Endothelial cell of umbilical vein (primary cell): ENCODE results near the gene CAMTA1. TPM values are rescaled to one million over a fixed set of nuclear protein-coding genes. Genes with fewer than 3 reads are reported as not detected.

ENCODE experiments used
- BruUV-seq: library from RNA; stranded (reverse); fragments of 400-500 nt; replicated peaks from 2 replicates; lab custom pipeline; 2021; lab: Mats Ljungman, UMichigan
- CTCF ChIA-PET: fragments of 300-600, 350-600 bp; sonication (Branson Sonifier 250); formaldehyde crosslinking; loops from one replicate; lab custom pipeline; 2021; ENCODE audit warnings: antibody characterized with exemption, inconsistent platforms; lab: Charles Lee
- POLR2A ChIA-PET: fragments of 300-600, 350-600 bp; sonication (Branson Sonifier 250); formaldehyde crosslinking; loops from one replicate; lab custom pipeline; 2021; ENCODE audit warnings: antibody characterized with exemption, inconsistent platforms; lab: Charles Lee
- DNase-seq: peaks from one replicate; pipeline ENCODE4 v3.0.0-alpha.2; 2011; ENCODE audit warnings: low read depth, low spot score
- FAIRE-seq: peaks from 2 replicates; lab custom pipeline; 2011; peaks lifted over from hg19 to GRCh38; lab: Jason Lieb, UNC
- H2AFZ ChIP-seq: 2 replicates; pipeline ENCODE4 v1.6.0; 2012; ENCODE audit warnings: low read depth, low read length, control low read depth, inconsistent platforms
- H3K27ac ChIP-seq: 2 replicates; pipeline ENCODE4 v1.5.1; 2011; ENCODE audit warnings: low read depth, mild to moderate bottlenecking, control low read depth, low read length, moderate library complexity; ENCODE audit not compliant: insufficient read depth
- H3K27me3 ChIP-seq, 2 experiments: 2 replicates each; pipeline versions ENCODE4 v1.6.0 to v1.6.1; 2011; ENCODE audit warnings: low read length in 2 of 2, mixed read lengths in 1 of 2; ENCODE audit not compliant: control insufficient read depth in 2 of 2, insufficient read depth in 2 of 2
- H3K36me3 ChIP-seq, 2 experiments: 2 replicates in 1 of 2; 3 replicates in 1 of 2; pipeline ENCODE4 v1.5.1; 2011; ENCODE audit warnings: low read length in 2 of 2, mild to moderate bottlenecking in 1 of 2, moderate library complexity in 1 of 2; ENCODE audit not compliant: control insufficient read depth in 2 of 2, insufficient read depth in 2 of 2; ENCODE audit errors: extremely low read depth in 1 of 2
- H3K4me1 ChIP-seq: 3 replicates; pipeline ENCODE4 v1.5.1; 2011; ENCODE audit warnings: mild to moderate bottlenecking, low read length; ENCODE audit not compliant: control insufficient read depth, insufficient read depth; ENCODE audit errors: extremely low read depth
- H3K4me2 ChIP-seq: 2 replicates; pipeline ENCODE4 v1.6.1; 2011; ENCODE audit warnings: low read length, control low read depth, mixed read lengths; ENCODE audit not compliant: insufficient read depth
- H3K4me3 ChIP-seq, 3 experiments: fragments of 200-600 bp in 1 of 3; sonication (generic), shearing (Covaris generic) in 1 of 3; replicated peaks in 1 of 3; 2 replicates each; pipeline ENCODE4 v1.5.1; 2011 to 2016; ENCODE audit warnings: control low read depth in 3 of 3, low read length in 3 of 3, mild to moderate bottlenecking in 2 of 3, inconsistent platforms in 1 of 3, low read depth in 1 of 3, moderate library complexity in 1 of 3; ENCODE audit not compliant: insufficient read depth in 1 of 3
- H3K79me2 ChIP-seq: 2 replicates; pipeline ENCODE4 v1.6.0; 2012; ENCODE audit warnings: low read length, inconsistent platforms; ENCODE audit not compliant: control insufficient read depth, insufficient read depth
- H3K9ac ChIP-seq: replicated peaks from 2 replicates; pipeline ENCODE3; 2011; ENCODE audit warnings: low read length, control low read depth; ENCODE audit not compliant: insufficient read depth; ENCODE audit errors: extremely low read depth
- H3K9me1 ChIP-seq: replicated peaks from 3 replicates; pipeline ENCODE4 v1.6.0; 2011; ENCODE audit warnings: mild to moderate bottlenecking, low read length; ENCODE audit not compliant: control insufficient read depth, insufficient read depth; ENCODE audit errors: extremely low read depth
- H3K9me3 ChIP-seq: replicated peaks from 2 replicates; pipeline ENCODE4 v1.5.1; 2012; ENCODE audit warnings: low read length, inconsistent platforms; ENCODE audit not compliant: control insufficient read depth, insufficient read depth
- H4K20me1 ChIP-seq: replicated peaks from 2 replicates; pipeline ENCODE3; 2011; ENCODE audit warnings: mild to moderate bottlenecking, low read length; ENCODE audit not compliant: control insufficient read depth, insufficient read depth; ENCODE audit errors: extremely low read depth
- CTCF ChIP-seq, 2 donors: IDR thresholded peaks; 1 replicate in 1 of 2; 2 replicates in 1 of 2; pipeline ENCODE4 v1.5.1; 2011; ENCODE audit warnings: low read length in 2 of 2, mild to moderate bottlenecking in 2 of 2, moderate library complexity in 2 of 2, control low read depth in 1 of 2, inconsistent platforms in 1 of 2, low read depth in 1 of 2; ENCODE audit not compliant: insufficient read depth in 1 of 2; ENCODE audit errors: extremely low read depth in 1 of 2
- FOS ChIP-seq: IDR thresholded peaks from 2 replicates; pipeline ENCODE4 v1.6.1; 2011; ENCODE audit warnings: mild to moderate bottlenecking, low read length, moderate library complexity, borderline replicate concordance; ENCODE audit not compliant: insufficient read depth
- GATA2 ChIP-seq: IDR thresholded peaks from 2 replicates; pipeline ENCODE4 v1.7.0; 2011; ENCODE audit warnings: low read depth, mild to moderate bottlenecking, moderate library complexity, mixed read lengths, low read length; ENCODE audit not compliant: insufficient read length, insufficient read depth
- JUN ChIP-seq: IDR thresholded peaks from 2 replicates; pipeline ENCODE4 v1.6.1; 2011; ENCODE audit warnings: borderline replicate concordance, low read depth; ENCODE audit not compliant: insufficient read length, insufficient read depth
- MYC ChIP-seq: IDR thresholded peaks from one replicate; pipeline ENCODE4 v1.6.1; 2011; ENCODE audit warnings: mild to moderate bottlenecking, low read depth, low read length
- dilution Hi-C: fragments of 300-500 bp; cut with MboI; formaldehyde crosslinking; loops from one replicate; pipeline ENCODE4 v1.15.0; 2019; ENCODE audit warnings: low sequenced_read_pairs; ENCODE audit not compliant: extremely low pct_ligation_motif_present
- intact Hi-C: fragments of 100-400 bp; cut with micrococcal nuclease; formaldehyde crosslinking; loops from one replicate; pipeline ENCODE4 v1.10.0; 2022
- polyA plus RNA-seq, 4 experiments: library from polyadenylated mRNA; depleted of rRNA in 3 of 4; stranded (reverse) in 3 of 4; unstranded in 1 of 4; fragments of >200 nt; gene quantifications; 2 replicates each; pipeline versions ENCODE4 v1.2.1 to v1.2.3, GENCODE V29; 2011 to 2012; ENCODE audit warnings: missing spikeins in 1 of 4
- total RNA-seq: library from RNA; stranded (reverse); gene quantifications from 2 replicates; pipeline ENCODE4 v1.2.3, GENCODE V29; 2021
- TF ChIP-seq, protein P1 (sequence below): IDR thresholded peaks from 2 replicates; pipeline ENCODE4 v1.6.1; 2011; ENCODE audit not compliant: insufficient read depth, insufficient read length

The CAMTA1 gene
- total and polyA plus RNA-seq, 2 donors (not counting 3 experiments of a cell fraction or from before 2014, with no cell fraction given), result 50.8 to 92.7 TPM

- H3K79me2 ChIP-seq, result no peaks in the 10 kb centered on the region
- dilution Hi-C loops, result no loop called here
- H3K4me1 ChIP-seq, result peaks cover under 1% of the 10 kb centered on the region
- intact Hi-C loops, result no loop called here
- BruUV-seq, result no TSS peak
- CTCF ChIA-PET, result interaction anchor here (1.0 kb wide), 1 partner anchor 35 kb away, joined by 3 read pairs; no protein-coding TSS in a partner anchor
- no peak for TF ChIP-seq FOS
- TF ChIP-seq MYC, result no peak
- TF ChIP-seq CTCF (IDR thresholded peaks at IDR 0.05; ENCODE audit: extremely low read depth in 1 of 2, insufficient read depth in 1 of 2, low read depth in 1 of 2, low read length in 2 of 2), result no peak
- no peak for TF ChIP-seq GATA2
- TF ChIP-seq JUN, result no peak
- TF ChIP-seq, protein P1, sequence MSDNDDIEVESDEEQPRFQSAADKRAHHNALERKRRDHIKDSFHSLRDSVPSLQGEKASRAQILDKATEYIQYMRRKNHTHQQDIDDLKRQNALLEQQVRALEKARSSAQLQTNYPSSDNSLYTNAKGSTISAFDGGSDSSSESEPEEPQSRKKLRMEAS, result no peak
- no peak overlapping the region for H3K9ac ChIP-seq
- H3K4me2 ChIP-seq, result no peak overlapping the region
- H2AFZ ChIP-seq, result no peak overlapping the region
- H4K20me1 ChIP-seq, result no peaks in the 10 kb centered on the region
- H3K4me3 ChIP-seq, result no peak overlapping the region
- DNase-seq (no peak), FAIRE-seq (no peak)
- H3K27me3 ChIP-seq, result no peaks in the 10 kb centered on the region
- no peaks in the 10 kb centered on the region for H3K9me1 ChIP-seq
- H3K27ac ChIP-seq, result no peak overlapping the region
- POLR2A ChIA-PET, result no interaction called here
- no peaks in the 10 kb centered on the region for H3K9me3 ChIP-seq
- no peaks in the 10 kb centered on the region for H3K36me3 ChIP-seq
These were observed 847.4 kb downstream of the CAMTA1 start for GRCh38 chr1:7632681-7633080.
